Psoas muscle (tissue), 8 donors: ENCODE results near the gene PCCB. TPM values are rescaled to one million over a fixed set of nuclear protein-coding genes. Genes with fewer than 3 reads are reported as not detected.

Experiments
- ATAC-seq, 4 donors: fragments of 200-7000 bp; cut with Tn5 transposase; one replicate each; pipeline ENCODE4 v1.9.1; 2020; ENCODE audit warnings: moderate library complexity in 3 of 4, mild to moderate bottlenecking in 2 of 4
- DNase-seq, 2 donors: peaks; one replicate each; pipeline ENCODE4 v3.0.0-alpha.2; 2020
- H3K27ac ChIP-seq: fragments of 200-600 bp; one replicate; pipeline ENCODE4 v1.8.0; 2022
- H3K27me3 ChIP-seq, 3 donors: fragments of 200-600 bp in 1 of 3; one replicate each; pipeline versions ENCODE4 v1.6.1 to v1.8.0; 2013 to 2022; ENCODE audit warnings: low read length in 2 of 3, mild to moderate bottlenecking in 2 of 3, moderate library complexity in 1 of 3; ENCODE audit not compliant: insufficient read depth in 3 of 3
- H3K36me3 ChIP-seq, 2 donors: fragments of 200-600 bp in 1 of 2; one replicate each; pipeline versions ENCODE4 v1.6.1 to v1.8.0; 2013 to 2022; ENCODE audit warnings: low read depth in 1 of 2, mild to moderate bottlenecking in 1 of 2, moderate library complexity in 1 of 2; ENCODE audit not compliant: insufficient read depth in 1 of 2
- H3K4me1 ChIP-seq: fragments of 200-600 bp; one replicate; pipeline ENCODE4 v1.8.0; 2022
- H3K4me3 ChIP-seq: fragments of 200-600 bp; one replicate; pipeline ENCODE4 v1.8.0; 2022; ENCODE audit warnings: mild to moderate bottlenecking
- H3K9me3 ChIP-seq: fragments of 200-600 bp; one replicate; pipeline ENCODE4 v1.8.0; 2022
- WGBS, 3 donors: extraction: QIAGEN DNeasy Blood & Tissue Kit; methylation state at CpG; one replicate each; pipeline versions ENCODE4 v1.1.6 to v1.1.7; 2013; 5-methylcytosine and 5-hydroxymethylcytosine counted together
- intact Hi-C, 2 donors: fragments of 100-400 bp; cut with DNase I; formaldehyde crosslinking; loops; one replicate each; pipeline versions ENCODE4 v1.11.0 to v1.14.2; 2022
- polyA plus RNA-seq, 3 donors: library from polyadenylated mRNA; stranded (reverse); fragments of 200-250 nt; gene quantifications; one replicate each; pipeline ENCODE4 v1.2.3, GENCODE V29; 2013
- total RNA-seq, 4 donors: library from RNA; stranded (reverse); fragmentation: NEBNext Ultra II Directional in 2 of 4; extraction: Animal tissue kit (Norgen Biotek cat#: 25700) in 2 of 4; gene quantifications; one replicate each; pipeline versions ENCODE4 v1.2.1 to v1.2.4, GENCODE V29; 2021 to 2023
- TF ChIP-seq, protein P1 (sequence below): fragments of 200-600 bp; IDR thresholded peaks from one replicate; pipeline ENCODE4 v1.8.0; 2022; ENCODE audit warnings: antibody characterized with exemption
- donor health status: healthy with polysubstance abuse.
- donor health status: DM: no; HTN: no; CAD: no; lungs with moderate emphysema.
- donor health status: Bipolar disorder and iron deficiency.
- donor health status: healthy.
- donor health status: DM: yes; HTN: yes; CAD: no.
- donor health status: DM: no; HTN: no; CAD: no.
- donor health status: DM: no; HTN: no; CAD: no.
- donor health status: DM: yes; HTN: yes; CAD: no.

The PCCB gene
- total and polyA plus RNA-seq, 7 donors: 20.0 to 60.4 (median 36.4) TPM

DNA sequence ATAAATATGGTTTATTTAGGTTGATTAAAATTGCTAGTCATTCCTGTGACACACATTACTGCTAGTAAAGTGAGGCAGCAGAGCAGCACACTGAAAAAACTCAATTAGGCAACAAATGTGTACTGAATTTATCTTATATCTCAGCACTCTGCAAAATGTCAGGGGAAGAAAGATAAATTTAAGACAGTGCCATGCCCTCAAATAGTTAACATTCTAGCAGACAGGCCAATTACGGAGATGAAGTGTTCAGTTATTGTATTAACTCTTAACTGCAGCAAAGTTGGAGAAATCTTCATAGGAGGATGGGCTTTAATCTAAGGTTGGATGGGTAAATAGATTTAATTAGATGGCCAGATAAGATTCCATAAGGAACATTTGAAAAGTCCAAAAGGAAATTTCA lies 127.9 kb downstream of the PCCB start:
- TF ChIP-seq, protein P1, sequence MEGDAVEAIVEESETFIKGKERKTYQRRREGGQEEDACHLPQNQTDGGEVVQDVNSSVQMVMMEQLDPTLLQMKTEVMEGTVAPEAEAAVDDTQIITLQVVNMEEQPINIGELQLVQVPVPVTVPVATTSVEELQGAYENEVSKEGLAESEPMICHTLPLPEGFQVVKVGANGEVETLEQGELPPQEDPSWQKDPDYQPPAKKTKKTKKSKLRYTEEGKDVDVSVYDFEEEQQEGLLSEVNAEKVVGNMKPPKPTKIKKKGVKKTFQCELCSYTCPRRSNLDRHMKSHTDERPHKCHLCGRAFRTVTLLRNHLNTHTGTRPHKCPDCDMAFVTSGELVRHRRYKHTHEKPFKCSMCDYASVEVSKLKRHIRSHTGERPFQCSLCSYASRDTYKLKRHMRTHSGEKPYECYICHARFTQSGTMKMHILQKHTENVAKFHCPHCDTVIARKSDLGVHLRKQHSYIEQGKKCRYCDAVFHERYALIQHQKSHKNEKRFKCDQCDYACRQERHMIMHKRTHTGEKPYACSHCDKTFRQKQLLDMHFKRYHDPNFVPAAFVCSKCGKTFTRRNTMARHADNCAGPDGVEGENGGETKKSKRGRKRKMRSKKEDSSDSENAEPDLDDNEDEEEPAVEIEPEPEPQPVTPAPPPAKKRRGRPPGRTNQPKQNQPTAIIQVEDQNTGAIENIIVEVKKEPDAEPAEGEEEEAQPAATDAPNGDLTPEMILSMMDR: no peak
- ATAC-seq (no peak), DNase-seq (no peak)
- Histone ChIP-seq H3K27ac (no peak overlapping the region), H3K4me1 (no peaks in the 10 kb centered on the region), H3K36me3 (peaks cover 0 to 4% of the 10 kb centered on the region in 2 donors), H3K27me3 (no peaks in the 10 kb centered on the region), H3K9me3 (no peaks in the 10 kb centered on the region), H3K4me3 (no peak overlapping the region)
- 64 to 85% (median 70%) methylated on average over 1 of the region's 1 CpG for WGBS, 3 donors
- intact Hi-C loops: no loop called here

Other genes starting within 250 kb of the PCCB start
- gene MSL2, start 54.0 kb upstream of the PCCB start, total RNA-seq: 10 to 100 TPM; 21.8 to 28.6 (median 24.9) TPM
- 10 to 100 TPM in 1 of 3 donors, 1 to 10 TPM in 2; 6.7 to 14.3 (median 8.2) TPM for gene MSL2, start 54.0 kb upstream of the PCCB start, polyA plus RNA-seq